Measurements from ENCODE around the gene LENG9. TPM values are rescaled to one million over a fixed set of nuclear protein-coding genes. Genes with fewer than 3 reads are reported as not detected.
"Not testable (repeated sequence)": the region's sequence is repeated elsewhere in the genome, so short reads cannot be mapped to it uniquely, and the experiment has no call there.

The LENG9 gene
- total RNA-seq, 1 donor from 2014 or later = 18.1 TPM

- DNase-seq (ENCODE audit: low spot score) = peak; percentile 50
These were observed 15.2 kb upstream of the LENG9 start for GRCh38 chr19:54478677-54479266.

- DNase-seq (ENCODE audit: low spot score) = no peak
These were observed 14.1 kb upstream of the LENG9 start for GRCh38 chr19:54477650-54478049.

- DNase-seq (ENCODE audit: low spot score) = no peak
These were observed 12.1 kb upstream of the LENG9 start for GRCh38 chr19:54475706-54476105.

GRCh38 chr19:54473892-54474372, 10.4 kb upstream of the LENG9 start:
- peak; percentile 76 for DNase-seq (ENCODE audit: low spot score)

DNA sequence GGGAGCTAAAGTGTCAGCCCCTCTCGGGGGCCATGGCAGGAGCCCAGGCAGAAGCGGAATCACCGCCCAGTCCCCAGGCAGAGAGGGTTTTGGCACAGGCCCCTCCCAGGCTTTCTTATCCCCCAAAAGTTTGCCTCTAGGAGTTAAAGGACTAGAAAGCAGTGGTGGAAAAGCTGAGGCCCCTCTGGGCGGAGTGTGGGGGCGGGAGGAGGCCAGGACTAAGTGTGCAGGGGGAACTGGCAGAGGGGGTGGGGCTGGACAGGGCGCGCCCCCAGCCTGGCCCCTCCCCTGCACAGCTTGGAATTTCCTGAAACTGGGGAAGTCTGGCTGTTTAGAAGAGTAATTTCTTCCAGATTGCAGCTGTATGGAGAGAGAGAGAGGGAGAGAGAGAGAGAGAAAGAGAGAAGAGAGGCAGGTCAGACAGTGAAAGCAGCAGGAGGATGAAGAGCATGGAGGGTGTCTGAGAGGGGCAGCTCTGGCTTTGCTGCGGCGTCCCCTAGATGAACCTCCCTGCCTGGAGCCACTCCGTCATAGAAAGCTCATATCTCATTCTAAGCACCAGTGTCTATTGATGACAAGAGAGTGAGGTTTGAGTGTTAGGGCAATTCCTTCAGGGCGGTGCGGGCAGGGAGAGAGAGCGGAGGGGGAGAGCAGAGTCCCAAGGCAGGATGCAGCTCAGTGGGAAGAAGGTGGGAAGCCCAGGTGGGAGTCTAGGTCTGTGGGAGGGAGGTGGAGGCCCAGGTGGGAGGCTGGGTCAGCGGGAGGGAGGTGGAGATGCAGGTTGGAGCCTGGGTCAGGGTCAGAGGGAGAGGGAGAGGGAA, 9.7 kb upstream of the LENG9 start, which contains the start of gene CDC42EP5:
CDC42EP5 (minus strand) TSS at position 226 of the 821 bp plus-strand sequence. CDS start 7,749 bp downstream, outside the sequence.
- DNase-seq (ENCODE audit: low spot score) = peak; percentile 98

DNA sequence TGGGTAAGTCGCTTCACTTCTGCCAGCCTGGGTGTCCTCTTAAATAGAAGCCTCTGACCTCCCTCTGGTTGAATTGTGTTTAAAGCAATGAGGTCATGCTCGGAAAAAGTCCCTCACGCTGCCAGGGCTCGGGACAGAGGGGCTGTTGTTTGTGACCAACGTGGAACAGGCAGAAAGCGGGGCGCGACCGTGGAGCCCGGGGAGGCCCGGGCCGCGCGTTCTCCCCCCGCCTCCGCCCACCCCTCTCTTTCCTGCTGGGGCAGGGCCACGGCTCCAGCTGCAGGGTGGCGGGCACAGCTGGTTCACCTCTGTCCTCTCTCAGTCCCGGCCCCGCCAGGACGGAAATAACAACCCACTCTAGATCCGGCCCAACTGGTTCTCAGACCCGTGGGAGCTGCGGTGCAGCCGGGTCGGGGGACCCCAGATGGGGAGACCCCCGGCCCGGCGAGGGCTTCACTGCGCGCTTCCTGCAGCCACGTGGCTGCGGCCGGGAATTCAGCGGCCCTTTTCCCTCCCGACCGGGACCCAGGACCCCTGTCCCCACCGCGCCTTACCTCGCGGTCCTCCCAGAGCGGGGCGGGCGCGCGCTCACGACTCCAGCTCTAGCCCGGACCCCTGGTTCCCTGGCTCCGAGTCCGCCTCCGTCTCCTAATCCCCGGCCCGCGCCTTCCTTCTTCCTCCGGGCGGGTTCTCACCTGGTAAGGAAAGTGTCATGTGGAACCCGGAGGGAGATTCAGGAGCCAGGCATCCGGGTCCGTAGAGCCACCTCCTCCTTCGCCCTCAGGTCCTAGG, 7.6 kb upstream of the LENG9 start:
- peak; percentile 40 for DNase-seq (ENCODE audit: low spot score)

DNA sequence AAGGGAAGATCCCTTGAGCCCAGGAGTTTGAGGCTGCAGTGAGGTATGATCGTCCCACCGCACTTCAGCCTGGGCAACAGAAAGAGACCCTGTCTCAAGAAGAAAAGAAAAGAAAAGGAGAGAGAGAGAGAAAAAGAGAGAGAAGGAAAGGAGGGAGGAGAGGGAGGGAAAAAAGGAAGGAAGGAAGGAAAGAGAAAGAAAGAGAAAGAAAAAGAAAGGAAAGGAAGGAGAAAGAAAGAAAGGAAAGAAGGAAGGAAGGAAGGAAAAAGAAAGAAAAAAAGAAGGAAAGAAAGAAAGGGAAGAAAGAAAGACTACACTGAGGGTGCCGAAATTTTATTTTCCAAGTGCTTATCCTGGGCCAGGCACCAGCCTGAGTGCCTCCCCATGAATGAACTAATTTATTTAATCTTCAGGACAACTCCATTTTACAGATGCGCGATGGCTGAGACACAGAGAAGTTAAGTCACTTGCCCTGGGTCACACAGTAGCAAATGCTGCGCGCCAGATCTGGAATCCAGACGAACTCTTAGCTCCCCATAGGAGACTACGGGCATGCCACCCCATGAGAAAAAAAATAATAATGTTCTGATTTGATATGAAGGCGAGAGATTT, 6.8 kb upstream of the LENG9 start:
- DNase-seq (ENCODE audit: low spot score) = no peak

- DNase-seq (ENCODE audit: low spot score) = no peak
These were observed 5.9 kb upstream of the LENG9 start for GRCh38 chr19:54469496-54469934.

GRCh38 chr19:54466110-54466480, 2.5 kb upstream of the LENG9 start:
- not testable (repeated sequence) for DNase-seq (ENCODE audit: low spot score)

GRCh38 chr19:54465426-54466109, 2.0 kb upstream of the LENG9 start:
- DNase-seq (ENCODE audit: low spot score) = no peak

DNA sequence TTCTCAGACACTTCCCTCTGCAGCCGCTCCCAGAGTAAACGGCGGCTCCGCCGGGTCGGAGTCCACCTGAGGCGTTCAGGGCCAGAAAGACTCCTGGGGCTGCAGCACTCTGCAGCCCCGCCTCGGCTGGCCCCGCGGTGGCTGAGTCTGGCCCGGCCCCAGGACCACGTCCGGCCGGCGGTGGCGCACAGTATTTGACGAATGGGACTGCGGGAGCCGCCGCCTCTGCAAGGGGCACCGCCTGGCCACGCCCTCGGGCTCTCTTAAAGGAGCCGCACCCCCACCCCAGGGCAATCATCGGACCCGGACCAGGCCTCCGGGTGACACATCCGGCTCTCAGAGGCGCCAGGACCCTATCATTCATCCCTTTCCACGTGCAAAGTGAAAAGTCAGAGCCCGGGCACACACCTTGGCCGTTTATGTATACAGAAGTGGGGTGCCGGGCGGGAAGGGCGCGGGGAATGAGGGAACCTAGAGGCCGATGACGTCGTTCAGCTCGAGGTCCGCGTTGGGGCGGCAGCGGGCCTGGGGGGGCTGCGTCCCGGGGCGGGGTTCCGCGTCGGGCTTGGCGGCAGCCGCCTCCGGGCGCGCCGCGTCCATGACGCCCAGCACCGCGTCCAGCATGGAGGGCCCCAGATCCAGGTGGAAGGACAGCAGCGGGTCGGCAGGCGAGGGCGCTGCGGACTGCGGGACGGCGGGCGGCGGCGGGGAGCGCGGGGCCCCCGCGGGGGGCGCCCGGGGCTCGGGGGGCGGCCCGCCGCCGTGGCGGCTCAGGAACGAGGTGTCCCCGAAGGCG, 1.2 kb upstream of the LENG9 start:
- DNase-seq (ENCODE audit: low spot score) = peak; percentile 92

- peak; percentile 93 for DNase-seq (ENCODE audit: low spot score)
These were observed 559 bp upstream of the LENG9 start for GRCh38 chr19:54464044-54464629.

GRCh38 chr19:54462655-54463530, 685 bp downstream of the LENG9 start:
- peak; percentile 75 for DNase-seq (ENCODE audit: low spot score)

GRCh38 chr19:54462047-54462654, 1.4 kb downstream of the LENG9 start:
- DNase-seq (ENCODE audit: low spot score) = no peak

GRCh38 chr19:54461613-54462012, 2.0 kb downstream of the LENG9 start:
- no peak for DNase-seq (ENCODE audit: low spot score)

DNA sequence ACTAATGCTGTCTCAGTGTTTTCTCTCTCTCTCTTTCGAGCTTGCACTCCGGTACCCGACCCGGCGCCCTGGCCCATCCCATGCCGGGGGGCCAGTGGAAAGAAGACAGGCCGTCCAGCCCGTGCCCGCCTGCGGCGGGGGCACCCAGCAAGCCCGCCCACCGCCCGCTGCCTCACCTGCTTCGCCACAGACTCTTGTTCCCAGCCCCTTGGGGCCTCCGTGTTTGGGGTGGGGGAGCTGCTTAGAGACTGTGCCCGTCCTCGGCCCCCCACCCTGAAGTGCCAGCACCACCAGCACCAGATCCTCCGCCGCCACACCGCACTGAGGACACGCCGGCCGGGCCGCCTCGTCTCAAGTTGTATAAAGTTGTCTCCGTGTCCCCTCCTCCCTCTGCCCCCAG, 2.4 kb downstream of the LENG9 start:
- no peak for DNase-seq (ENCODE audit: low spot score)

- DNase-seq (ENCODE audit: low spot score) = no peak
These were observed 3.2 kb downstream of the LENG9 start for GRCh38 chr19:54460230-54461005.
